GM23338 (cell line): ENCODE measurements around the gene SAP130.

Experiments used
- CREB1 ChIP-seq: fragments of 250-450 bp; sonication (Bioruptor Pico); IDR thresholded peaks from 2 replicates; pipeline ENCODE4 v1.5.0; 2020; ENCODE audit warnings: low read depth, mild to moderate bottlenecking, moderate library complexity
- CTCF ChIP-seq, 2 experiments: fragments of 200-600 bp in 1 of 2; sonication (generic) in 1 of 2; conservative IDR thresholded peaks; 2 replicates each; pipeline versions ENCODE4 v1.5.1 to v1.6.1; 2016 to 2017; ENCODE audit warnings: antibody characterized with exemption in 2 of 2, low read depth in 2 of 2, mild to moderate bottlenecking in 2 of 2, moderate library complexity in 1 of 2
- EZH2 ChIP-seq: fragments of 200-600 bp; sonication (generic); IDR thresholded peaks from one replicate; pipeline ENCODE4 v1.8.0; 2017; ENCODE audit warnings: antibody characterized with exemption, mild to moderate bottlenecking, low read depth; ENCODE audit not compliant: unreplicated experiment
- EZH2phosphoT487 ChIP-seq: fragments of 200-600 bp; sonication (generic); IDR thresholded peaks from one replicate; pipeline ENCODE4 v1.8.1; 2018; ENCODE audit warnings: antibody characterized with exemption; ENCODE audit not compliant: unreplicated experiment
- POLR2AphosphoS5 ChIP-seq: IDR thresholded peaks from 2 replicates; pipeline ENCODE4 v1.6.1; 2016; ENCODE audit warnings: antibody characterized with exemption, low read depth

GRCh38 chr2:127993659-127994058 is 34.2 kb downstream of the SAP130 start:
- no peak for TF ChIP-seq CTCF (conservative IDR thresholded peaks at IDR 0.05; ENCODE audit: low read depth in 2 of 2)
- TF ChIP-seq EZH2, result no peak
- no peak for TF ChIP-seq EZH2phosphoT487
- no peak for TF ChIP-seq CREB1 (CRISPR knock-in tag)
- TF ChIP-seq POLR2AphosphoS5, result no peak
